ENCODE measurements around the gene FGF14. TPM values are rescaled to one million over a fixed set of nuclear protein-coding genes. Genes with fewer than 3 reads are reported as not detected.

FGF14 gene
- total and polyA plus RNA-seq, 2 of the 4 experiments (the other 2 are of a cell fraction), result under 0.01 TPM; not detected in 1

- no peak overlapping the region for H2BK5ac ChIP-seq (ENCODE audit: low read depth, low read length, poor library complexity, severe bottlenecking)
- ATAC-seq (ENCODE audit: low read depth) (no peak), DNase-seq (no peak)
- in situ Hi-C loops (cut with MboI; ENCODE audit: low sequenced_read_pairs) (no loop called here), intact Hi-C loops (cut with micrococcal nuclease) (no loop called here), dilution Hi-C loops (cut with HindIII; ENCODE audit: low sequenced_read_pairs, unreplicated experiment) (no loop called here)
- TF ChIP-seq NFE2L2 (IDR thresholded peaks at IDR 0.05; ENCODE audit: low read depth, low read length) (no peak), RFX5 (IDR thresholded peaks at IDR 0.05; ENCODE audit: low read depth, low read length) (no peak), SMC3 (IDR thresholded peaks at IDR 0.05; ENCODE audit: low read depth, low read length) (no peak), CEBPB (IDR thresholded peaks at IDR 0.05; ENCODE audit: low read depth, low read length) (no peak), FOS (IDR thresholded peaks at IDR 0.05; ENCODE audit: low read depth, low read length) (no peak)
- TF ChIP-seq, protein P1, sequence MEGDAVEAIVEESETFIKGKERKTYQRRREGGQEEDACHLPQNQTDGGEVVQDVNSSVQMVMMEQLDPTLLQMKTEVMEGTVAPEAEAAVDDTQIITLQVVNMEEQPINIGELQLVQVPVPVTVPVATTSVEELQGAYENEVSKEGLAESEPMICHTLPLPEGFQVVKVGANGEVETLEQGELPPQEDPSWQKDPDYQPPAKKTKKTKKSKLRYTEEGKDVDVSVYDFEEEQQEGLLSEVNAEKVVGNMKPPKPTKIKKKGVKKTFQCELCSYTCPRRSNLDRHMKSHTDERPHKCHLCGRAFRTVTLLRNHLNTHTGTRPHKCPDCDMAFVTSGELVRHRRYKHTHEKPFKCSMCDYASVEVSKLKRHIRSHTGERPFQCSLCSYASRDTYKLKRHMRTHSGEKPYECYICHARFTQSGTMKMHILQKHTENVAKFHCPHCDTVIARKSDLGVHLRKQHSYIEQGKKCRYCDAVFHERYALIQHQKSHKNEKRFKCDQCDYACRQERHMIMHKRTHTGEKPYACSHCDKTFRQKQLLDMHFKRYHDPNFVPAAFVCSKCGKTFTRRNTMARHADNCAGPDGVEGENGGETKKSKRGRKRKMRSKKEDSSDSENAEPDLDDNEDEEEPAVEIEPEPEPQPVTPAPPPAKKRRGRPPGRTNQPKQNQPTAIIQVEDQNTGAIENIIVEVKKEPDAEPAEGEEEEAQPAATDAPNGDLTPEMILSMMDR (conservative IDR thresholded peaks at IDR 0.05; ENCODE audit: low read depth, low read length), result no peak
- TF ChIP-seq, protein P2, sequence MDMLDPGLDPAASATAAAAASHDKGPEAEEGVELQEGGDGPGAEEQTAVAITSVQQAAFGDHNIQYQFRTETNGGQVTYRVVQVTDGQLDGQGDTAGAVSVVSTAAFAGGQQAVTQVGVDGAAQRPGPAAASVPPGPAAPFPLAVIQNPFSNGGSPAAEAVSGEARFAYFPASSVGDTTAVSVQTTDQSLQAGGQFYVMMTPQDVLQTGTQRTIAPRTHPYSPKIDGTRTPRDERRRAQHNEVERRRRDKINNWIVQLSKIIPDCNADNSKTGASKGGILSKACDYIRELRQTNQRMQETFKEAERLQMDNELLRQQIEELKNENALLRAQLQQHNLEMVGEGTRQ (IDR thresholded peaks at IDR 0.05; ENCODE audit: low read depth, low read length), result no peak
- H2BK20ac ChIP-seq (ENCODE audit: low read depth, low read length), result no peak overlapping the region
- H2AFZ ChIP-seq (replicated peaks; ENCODE audit: low read length, poor library complexity), result no peak overlapping the region
- no peak overlapping the region for H3K56ac ChIP-seq (ENCODE audit: extremely low read depth, insufficient read depth, low read length)
- no peak overlapping the region for H4K5ac ChIP-seq (ENCODE audit: low read depth, low read length)
- H3K27me3 ChIP-seq (ENCODE audit: control insufficient read depth, insufficient read depth, low read length), result no peaks in the 10 kb centered on the region
- H4K91ac ChIP-seq (ENCODE audit: insufficient read depth, low read depth, low read length), result no peak overlapping the region
- 17% methylated on average over 1 of the region's 12 CpGs; no CpG with 5 or more reads in 1 of the 2 experiments for WGBS, 2 experiments (ENCODE audit: extremely low coverage in 2 of 2, insufficient read length in 1 of 2)
- no peak overlapping the region for H2BK15ac ChIP-seq (ENCODE audit: low read depth, low read length)
- H2BK120ac ChIP-seq (ENCODE audit: low read depth, low read length), result no peak overlapping the region
- H4K8ac ChIP-seq (ENCODE audit: low read depth in 2 of 2, low read length in 2 of 2), result no peak overlapping the region
- H3K4me1 ChIP-seq (ENCODE audit: control insufficient read depth, insufficient read depth, low read length), result no peaks in the 10 kb centered on the region
- no peaks in the 10 kb centered on the region for H3K79me1 ChIP-seq (ENCODE audit: low read depth in 1 of 2, low read length in 2 of 2)
- no peaks in the 10 kb centered on the region for H4K20me1 ChIP-seq (ENCODE audit: insufficient read depth, low read length)
- H3K9me3 ChIP-seq (ENCODE audit: control insufficient read depth, insufficient read depth, low read length), result no peaks in the 10 kb centered on the region
- H3K14ac ChIP-seq (replicated peaks; ENCODE audit: low read depth, low read length), result no peak overlapping the region
- no peak overlapping the region for H3K4me2 ChIP-seq (ENCODE audit: low read depth, low read length)
- no peak overlapping the region for H3K4ac ChIP-seq (ENCODE audit: low read depth, low read length)
- H3K9me1 ChIP-seq (ENCODE audit: insufficient read depth, low read length), result no peaks in the 10 kb centered on the region
- CTCF ChIA-PET, result interaction anchor here (1.2 kb wide), 1 partner anchor 17 kb away, joined by 3 read pairs; no protein-coding TSS in a partner anchor
- no peak overlapping the region for H3K9ac ChIP-seq (ENCODE audit: low read depth, low read length)
- no peak overlapping the region for H2AK9ac ChIP-seq (replicated peaks; ENCODE audit: low read depth, low read length, poor library complexity)
- H3K23ac ChIP-seq (ENCODE audit: low read depth, low read length), result no peak overlapping the region
- no peak overlapping the region for H2AK5ac ChIP-seq (ENCODE audit: low read depth, low read length)
- H3K4me3 ChIP-seq (ENCODE audit: insufficient read depth, low read depth, low read length), result no peak overlapping the region
- no TSS peak for BruUV-seq (replicated peaks)
- POLR2A ChIA-PET (ENCODE audit: unreplicated experiment), result no interaction called here
- no peaks in the 10 kb centered on the region for H3K36me3 ChIP-seq (ENCODE audit: control insufficient read depth, insufficient read depth, low read length)
- H3K18ac ChIP-seq (ENCODE audit: low read depth, low read length), result no peak overlapping the region
- no peak overlapping the region for H3K27ac ChIP-seq (ENCODE audit: insufficient read depth, low read length)
Observed at GRCh38 chr13:101868585-101869469, 533.0 kb downstream of the FGF14 start.

All from IMR-90 (cell line).